Muscle layer of duodenum (tissue), 2 donors: ENCODE data around the gene PRDM8.

ENCODE experiments used
- H3K27ac ChIP-seq: one replicate; pipeline ENCODE4 v1.7.0; 2013; ENCODE audit warnings: mild to moderate bottlenecking, low read length
- H3K27me3 ChIP-seq: one replicate; pipeline ENCODE4 v1.7.0; 2013; ENCODE audit warnings: low read depth, mild to moderate bottlenecking, control low read depth, low read length
- H3K36me3 ChIP-seq, 2 donors: one replicate each; pipeline ENCODE4 v1.7.0; 2013; ENCODE audit warnings: low read length in 2 of 2, control low read depth in 1 of 2, mild to moderate bottlenecking in 1 of 2; ENCODE audit not compliant: insufficient read depth in 2 of 2, control insufficient read depth in 1 of 2
- H3K4me1 ChIP-seq, 2 donors: one replicate each; pipeline ENCODE4 v1.7.0; 2013; ENCODE audit warnings: low read length in 2 of 2, mild to moderate bottlenecking in 2 of 2, control low read depth in 1 of 2, moderate library complexity in 1 of 2; ENCODE audit not compliant: insufficient read depth in 2 of 2, control insufficient read depth in 1 of 2
- H3K4me3 ChIP-seq, 2 donors: one replicate each; pipeline ENCODE4 v1.7.0; 2013; ENCODE audit warnings: low read length in 2 of 2, low read depth in 1 of 2, mild to moderate bottlenecking in 1 of 2
- H3K9me3 ChIP-seq, 2 donors: one replicate each; pipeline ENCODE4 v1.7.0; 2013; ENCODE audit warnings: low read length in 2 of 2, control low read depth in 1 of 2, mild to moderate bottlenecking in 1 of 2; ENCODE audit not compliant: control insufficient read depth in 1 of 2
- donor health status: healthy.

The PRDM8 gene

GRCh38 chr4:80253510-80253909, 56.2 kb downstream of the PRDM8 start:
- H3K4me1 ChIP-seq: no peaks in the 10 kb centered on the region
- no peak overlapping the region for H3K27ac ChIP-seq
- H3K4me3 ChIP-seq: no peak overlapping the region
- H3K36me3 ChIP-seq: no peaks in the 10 kb centered on the region
- no peaks in the 10 kb centered on the region for H3K27me3 ChIP-seq
- no peaks in the 10 kb centered on the region for H3K9me3 ChIP-seq
